ENCODE data around the gene CSNK1D.
A peak's percentile ranks its signal among the peaks of the same experiment; 100 is the strongest.

The CSNK1D gene

DNA sequence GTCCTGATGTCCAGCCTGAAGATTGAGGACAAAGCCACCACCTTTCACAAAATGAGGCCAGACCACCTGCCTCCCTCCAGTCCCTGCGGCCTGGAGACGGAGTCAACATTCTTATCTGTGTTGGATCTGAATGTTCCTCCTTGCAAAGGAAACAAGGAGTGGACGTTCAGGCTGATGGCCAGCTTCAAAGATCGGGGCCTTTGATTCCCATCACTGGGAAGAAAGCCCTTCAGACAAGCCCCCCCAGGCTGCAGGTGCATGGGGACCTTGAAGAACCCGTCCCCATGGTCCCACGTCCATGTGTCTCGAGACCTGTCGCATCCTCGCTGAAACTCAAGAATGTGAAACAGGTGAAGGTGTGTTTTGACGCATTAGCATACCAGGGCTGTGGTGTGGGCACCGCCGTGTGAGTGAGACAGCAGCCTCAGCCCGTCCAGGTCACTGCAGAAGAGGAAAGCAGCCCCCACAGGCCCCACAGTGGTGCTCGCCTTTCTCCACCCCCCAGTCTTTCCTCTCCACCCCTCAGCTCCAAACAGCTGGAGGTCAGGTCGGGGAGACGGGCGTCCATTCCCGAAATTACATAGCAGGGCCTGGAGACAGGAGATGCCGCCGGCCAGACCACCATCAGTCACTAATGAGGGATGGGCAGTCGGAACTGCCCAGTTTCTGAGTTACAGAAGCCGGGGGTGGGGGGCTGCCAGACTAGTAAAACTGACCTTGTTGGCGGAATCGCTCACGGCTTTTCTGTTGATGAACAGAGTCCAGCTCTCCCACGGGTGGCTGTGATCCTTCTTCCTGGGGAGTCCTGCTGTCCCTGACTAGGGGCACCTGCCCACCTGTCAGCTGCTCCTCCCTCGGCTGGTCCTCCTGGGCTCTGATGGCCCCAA lies 877 bp upstream of the CSNK1D start:
- TF ChIP-seq, protein P1, sequence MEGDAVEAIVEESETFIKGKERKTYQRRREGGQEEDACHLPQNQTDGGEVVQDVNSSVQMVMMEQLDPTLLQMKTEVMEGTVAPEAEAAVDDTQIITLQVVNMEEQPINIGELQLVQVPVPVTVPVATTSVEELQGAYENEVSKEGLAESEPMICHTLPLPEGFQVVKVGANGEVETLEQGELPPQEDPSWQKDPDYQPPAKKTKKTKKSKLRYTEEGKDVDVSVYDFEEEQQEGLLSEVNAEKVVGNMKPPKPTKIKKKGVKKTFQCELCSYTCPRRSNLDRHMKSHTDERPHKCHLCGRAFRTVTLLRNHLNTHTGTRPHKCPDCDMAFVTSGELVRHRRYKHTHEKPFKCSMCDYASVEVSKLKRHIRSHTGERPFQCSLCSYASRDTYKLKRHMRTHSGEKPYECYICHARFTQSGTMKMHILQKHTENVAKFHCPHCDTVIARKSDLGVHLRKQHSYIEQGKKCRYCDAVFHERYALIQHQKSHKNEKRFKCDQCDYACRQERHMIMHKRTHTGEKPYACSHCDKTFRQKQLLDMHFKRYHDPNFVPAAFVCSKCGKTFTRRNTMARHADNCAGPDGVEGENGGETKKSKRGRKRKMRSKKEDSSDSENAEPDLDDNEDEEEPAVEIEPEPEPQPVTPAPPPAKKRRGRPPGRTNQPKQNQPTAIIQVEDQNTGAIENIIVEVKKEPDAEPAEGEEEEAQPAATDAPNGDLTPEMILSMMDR (conservative IDR thresholded peaks at IDR 0.05), result no peak
- peak overlapping the region; percentile 95 for H3K27ac ChIP-seq

DNA sequence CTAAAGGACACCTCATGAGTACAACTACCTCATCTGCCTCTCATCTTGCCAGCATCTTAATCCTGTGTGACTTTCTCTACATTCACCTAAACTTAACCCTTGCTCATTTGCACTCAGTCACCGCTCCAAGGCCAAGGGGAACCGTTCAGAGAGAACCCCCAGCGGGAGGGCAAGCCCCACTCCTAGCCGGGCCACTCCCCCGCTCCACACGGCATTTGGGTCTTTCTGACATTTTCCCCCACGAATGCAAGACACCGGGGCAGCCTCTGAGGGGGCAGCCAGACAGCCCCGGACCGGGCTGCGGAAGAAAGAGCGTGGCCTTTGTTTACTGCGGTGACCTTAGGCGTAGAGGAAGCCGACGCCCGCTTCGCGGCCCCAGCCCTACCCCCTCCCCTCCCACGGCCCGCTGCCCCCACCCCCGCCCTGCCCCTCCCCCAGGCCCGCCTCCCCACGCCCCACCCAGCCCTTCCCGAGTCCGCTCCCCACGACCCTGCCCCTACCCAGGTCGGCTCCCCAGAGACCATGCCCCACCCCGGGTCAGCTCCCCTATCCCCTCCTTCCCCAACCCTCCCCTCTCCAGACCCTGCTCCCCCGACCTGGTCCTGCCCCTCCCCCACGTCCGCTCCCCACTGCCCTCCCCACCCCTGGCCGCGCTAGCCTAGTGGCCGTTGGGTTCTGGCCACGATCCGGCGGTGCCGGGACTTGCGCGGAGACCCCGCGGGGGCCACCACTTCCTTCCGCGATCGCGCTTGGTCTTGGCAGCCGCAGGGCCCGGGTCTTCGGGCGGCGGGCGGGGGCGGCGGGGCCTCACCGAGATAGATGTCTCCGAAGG lies 789 bp downstream of the CSNK1D start:
- H3K27ac ChIP-seq, result peak overlapping the region; percentile 95
- TF ChIP-seq, protein P1 (conservative IDR thresholded peaks at IDR 0.05), result no peak

DNA sequence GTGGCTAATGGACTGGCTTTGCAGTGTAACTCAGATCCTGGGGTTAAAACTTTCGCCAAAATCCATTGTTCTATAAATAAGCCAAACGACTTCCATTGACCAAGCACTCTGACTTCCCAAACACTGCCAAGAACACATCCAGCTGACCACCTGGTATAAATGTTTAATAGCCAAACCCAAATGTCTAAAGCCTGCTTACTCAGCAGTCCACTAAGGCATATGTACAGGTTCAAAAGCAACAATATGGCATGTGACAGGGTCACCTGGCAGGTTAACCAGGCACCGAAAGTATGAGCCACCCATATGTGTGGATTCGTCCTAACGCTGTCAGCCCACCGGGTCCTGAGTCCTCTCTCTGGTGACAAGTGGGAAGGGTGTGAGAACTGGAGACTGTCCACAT lies 2.1 kb downstream of the CSNK1D start:
- H3K27ac ChIP-seq, result peak overlapping the region; percentile 95
- TF ChIP-seq, protein P1 (conservative IDR thresholded peaks at IDR 0.05), result no peak

DNA sequence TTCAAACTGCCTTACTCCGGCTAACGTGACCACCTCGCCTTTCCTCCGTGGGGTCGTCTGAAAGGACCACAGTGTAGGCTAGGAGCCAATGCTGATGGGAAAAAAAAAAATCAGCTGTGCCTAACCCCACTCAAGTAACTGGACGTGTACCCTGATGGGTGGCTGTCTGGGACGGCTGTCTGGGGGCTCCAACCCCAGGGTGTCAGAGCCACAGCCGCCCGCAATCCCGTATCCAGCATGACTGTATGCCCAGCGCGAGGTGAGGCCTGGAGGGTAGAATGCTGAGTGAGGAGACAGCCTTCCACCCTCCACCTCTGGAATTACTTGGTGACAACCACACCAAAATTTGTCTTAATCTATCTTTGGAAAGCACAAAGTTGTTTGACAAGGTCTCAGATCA lies 2.8 kb downstream of the CSNK1D start:
- TF ChIP-seq, protein P1 (conservative IDR thresholded peaks at IDR 0.05), result no peak
- H3K27ac ChIP-seq, result peak overlapping the region; percentile 95; the same call in 1 of the 2 replicates

DNA sequence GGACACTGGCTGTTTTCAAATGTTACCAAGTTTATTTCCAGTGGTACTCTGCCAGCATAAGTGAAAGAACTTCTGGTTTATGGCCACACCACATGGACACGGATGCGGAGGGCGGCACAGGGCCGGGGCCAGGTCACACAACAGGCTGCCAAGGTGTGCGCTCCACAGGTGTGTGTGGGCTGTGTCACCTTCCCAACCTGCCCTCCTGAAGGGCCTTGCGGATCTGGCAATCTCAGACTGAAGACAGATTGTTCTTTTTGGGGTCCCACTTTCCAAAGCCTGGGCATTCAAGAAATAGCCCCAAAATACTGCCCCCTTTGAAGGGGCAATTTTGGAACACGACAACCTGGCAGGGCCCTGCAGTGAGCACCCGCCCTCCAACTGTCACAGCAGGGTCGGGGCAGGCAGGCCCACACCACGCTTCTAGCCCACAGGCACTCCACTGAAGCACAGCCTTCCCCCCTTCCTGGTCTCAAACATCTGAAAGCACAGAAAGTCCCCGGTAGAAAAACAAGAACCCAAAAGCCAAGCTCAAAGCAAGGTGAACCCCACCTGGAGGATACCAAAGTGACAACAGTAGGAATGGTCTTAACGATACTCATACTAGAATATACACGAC lies 3.5 kb downstream of the CSNK1D start:
- H3K27ac ChIP-seq, result peak overlapping the region; percentile 95; the same call in 1 of the 2 replicates
- TF ChIP-seq, protein P1 (conservative IDR thresholded peaks at IDR 0.05), result no peak

DNA sequence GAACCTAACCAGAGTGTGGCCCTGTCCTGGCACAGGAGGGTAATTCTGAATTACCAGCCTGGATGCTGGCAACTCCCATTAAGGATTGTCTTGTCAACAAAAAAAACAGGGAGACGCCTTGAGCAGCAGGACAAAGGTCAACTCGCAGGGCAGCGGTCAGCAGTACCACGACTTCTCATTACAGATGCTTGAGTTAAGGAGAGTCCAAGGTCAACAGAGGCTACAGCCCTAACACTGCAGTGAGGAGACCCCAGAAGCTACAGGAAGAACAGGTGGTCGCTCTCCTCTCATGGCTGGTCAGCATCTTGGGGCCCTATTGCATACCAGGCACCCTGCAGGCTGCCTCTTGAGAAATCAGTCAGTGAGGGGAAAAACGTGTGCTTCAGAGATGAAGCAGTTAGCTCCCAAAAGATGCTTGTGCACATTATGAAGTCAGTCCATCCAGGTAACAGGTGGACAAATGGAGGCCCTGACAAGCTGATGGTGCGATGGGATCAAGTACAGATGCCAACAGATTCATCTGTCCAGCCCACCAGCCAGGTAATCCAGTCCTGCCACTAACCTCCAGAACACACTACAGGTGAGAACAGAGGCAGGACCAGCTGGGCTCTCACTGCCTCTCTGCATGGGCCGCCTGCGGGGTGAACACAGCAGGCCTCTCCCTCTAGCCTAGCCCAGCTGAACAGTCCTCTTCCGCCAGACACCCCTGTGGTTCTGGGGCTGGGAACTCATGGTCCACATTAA lies 4.2 kb downstream of the CSNK1D start:
- TF ChIP-seq, protein P1 (conservative IDR thresholded peaks at IDR 0.05), result no peak
- peak overlapping the region; percentile 95; the same call in 1 of the 2 replicates for H3K27ac ChIP-seq

Measured in VCaP (cell line).